Measurements from ENCODE around the gene KRTAP7-1.

The KRTAP7-1 gene, protein sequence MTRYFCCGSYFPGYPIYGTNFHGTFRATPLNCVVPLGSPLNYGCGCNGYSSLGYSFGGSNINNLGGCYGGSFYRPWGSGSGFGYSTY

GRCh38 chr21:30829659-30830058 lies at the start of gene KRTAP7-1:
Gene KRTAP7-1 (minus strand): TSS chr21:30829759. CDS start chr21:30829698, 61 bp downstream.
- FAIRE-seq (no peak), DNase-seq (ENCODE audit: insufficient read length, low spot score) (no peak)

GRCh38 chr21:30874526-30874925 lies 45.0 kb upstream of the KRTAP7-1 start:
- DNase-seq (ENCODE audit: insufficient read length, low spot score), result no peak
- FAIRE-seq, result no peak

- DNase-seq (ENCODE audit: insufficient read length, low spot score), result no peak
- FAIRE-seq, result no peak
Observed at GRCh38 chr21:30847627-30848500, 18.3 kb upstream of the KRTAP7-1 start.

- no peak for FAIRE-seq
- no peak for DNase-seq (ENCODE audit: insufficient read length, low spot score)
Observed at GRCh38 chr21:30842990-30843389, 13.4 kb upstream of the KRTAP7-1 start.

GRCh38 chr21:30839304-30839703 lies 9.7 kb upstream of the KRTAP7-1 start:
- DNase-seq (ENCODE audit: insufficient read length, low spot score), result no peak
- FAIRE-seq, result no peak

DNA sequence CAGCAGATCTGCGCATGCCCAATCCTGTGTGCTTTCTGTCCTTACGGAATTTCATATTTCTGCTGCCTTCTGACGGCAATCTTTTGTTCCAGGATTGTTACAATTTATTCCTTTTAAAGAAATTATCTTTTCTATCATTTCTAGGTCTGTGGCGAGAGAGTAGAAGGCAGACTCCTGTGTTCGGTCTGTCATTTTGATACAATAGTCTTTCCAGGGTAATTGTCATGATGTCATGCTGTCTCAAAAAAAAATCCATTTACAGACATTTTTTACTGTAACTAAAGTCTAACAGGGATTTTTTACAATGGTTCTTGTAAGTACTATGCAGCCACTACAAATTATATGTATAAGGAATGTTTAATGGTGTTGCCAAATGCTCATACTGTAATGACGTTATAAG lies 9.0 kb upstream of the KRTAP7-1 start:
- FAIRE-seq, result no peak

GRCh38 chr21:30831194-30831765 lies 1.7 kb upstream of the KRTAP7-1 start:
- DNase-seq (ENCODE audit: insufficient read length, low spot score) (no peak), FAIRE-seq (no peak)

More for the DNA sequence above, 9.0 kb upstream of the KRTAP7-1 start:
- no peak for DNase-seq (ENCODE audit: insufficient read length, low spot score)

DNA sequence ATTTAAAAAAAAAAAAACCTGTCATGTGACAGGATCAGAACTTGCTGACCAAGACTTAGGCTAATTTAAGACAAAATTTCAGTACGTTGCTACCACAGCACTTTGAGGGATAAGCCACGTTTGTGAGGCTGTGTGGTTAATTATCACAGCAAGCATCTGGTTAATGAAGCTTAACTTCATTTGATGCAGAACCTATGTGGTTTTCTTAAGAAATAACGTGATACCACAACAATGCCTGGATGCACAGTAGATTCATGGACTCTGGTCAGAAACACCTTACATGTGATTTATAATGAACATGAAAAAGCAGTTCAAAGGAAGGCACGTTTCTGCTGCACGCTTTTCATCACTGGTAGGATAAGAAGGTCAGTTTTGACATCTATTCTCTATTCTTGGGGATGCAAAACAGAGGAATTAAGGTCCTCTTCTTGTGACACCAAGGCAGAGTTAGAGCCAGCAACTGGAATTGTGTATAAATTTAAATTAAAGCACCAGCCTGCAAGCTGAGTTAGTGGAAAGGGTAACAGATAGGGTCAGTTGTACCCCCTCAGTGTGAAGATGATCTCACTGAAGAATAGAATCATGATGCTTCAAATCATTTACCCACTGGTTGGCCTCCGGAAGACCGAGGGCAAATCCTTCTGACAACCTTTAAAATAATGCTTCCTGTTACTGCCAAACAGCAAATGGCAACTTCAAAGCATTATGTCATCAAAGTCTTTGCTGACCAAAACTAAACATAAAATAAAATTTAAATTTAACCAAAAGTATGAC lies 10.5 kb downstream of the KRTAP7-1 start:
- no peak for FAIRE-seq

DNA sequence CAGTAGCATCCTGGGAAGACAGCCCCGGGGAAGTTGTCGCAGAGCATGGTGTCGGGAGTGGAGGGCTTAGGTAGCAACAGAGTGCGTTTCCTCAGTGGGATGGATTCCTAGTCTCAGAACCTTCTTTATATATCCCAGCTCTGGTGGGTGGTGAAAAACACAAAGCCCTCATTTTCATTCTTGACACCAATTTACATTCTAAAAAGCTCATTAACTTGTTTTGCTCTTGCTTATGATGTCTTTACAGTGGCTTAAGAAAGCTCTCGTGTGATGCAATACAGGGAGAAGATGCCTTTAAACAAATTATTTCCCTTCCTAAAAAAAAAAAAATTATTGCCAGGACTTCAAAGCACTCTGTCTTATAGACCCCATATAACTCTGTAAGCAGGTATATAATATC lies 16.4 kb downstream of the KRTAP7-1 start, which contains the start of gene KRTAP8-1:
Gene KRTAP8-1, minus strand, starts transcription at position 101 of the 400 bp plus-strand sequence. Its CDS starts 54 bp downstream, at position 47.
- DNase-seq (ENCODE audit: insufficient read length, low spot score) (no peak), FAIRE-seq (no peak)

More for the DNA sequence above, 10.5 kb downstream of the KRTAP7-1 start:
- DNase-seq (ENCODE audit: insufficient read length, low spot score), result no peak

DNA sequence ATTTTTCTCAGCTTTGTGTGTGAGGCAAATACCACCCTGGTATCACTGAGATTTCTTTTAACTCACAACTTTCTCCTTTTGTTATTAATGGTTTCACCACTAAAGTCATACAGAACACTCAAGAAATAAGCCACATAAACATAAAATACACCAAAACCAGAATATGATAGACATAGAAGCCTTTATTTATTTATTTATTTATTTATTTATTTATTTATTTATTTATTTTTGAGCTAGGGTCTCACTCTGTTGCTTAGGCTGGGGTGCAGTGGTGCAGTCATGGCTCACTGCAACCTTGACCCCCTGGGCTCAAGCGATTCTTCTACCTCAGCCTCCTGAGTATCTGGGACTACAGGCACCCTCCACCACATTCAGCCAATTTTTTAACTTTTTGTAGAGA lies 29.0 kb downstream of the KRTAP7-1 start:
- DNase-seq (ENCODE audit: insufficient read length, low spot score), result no peak
- no peak for FAIRE-seq

DNA sequence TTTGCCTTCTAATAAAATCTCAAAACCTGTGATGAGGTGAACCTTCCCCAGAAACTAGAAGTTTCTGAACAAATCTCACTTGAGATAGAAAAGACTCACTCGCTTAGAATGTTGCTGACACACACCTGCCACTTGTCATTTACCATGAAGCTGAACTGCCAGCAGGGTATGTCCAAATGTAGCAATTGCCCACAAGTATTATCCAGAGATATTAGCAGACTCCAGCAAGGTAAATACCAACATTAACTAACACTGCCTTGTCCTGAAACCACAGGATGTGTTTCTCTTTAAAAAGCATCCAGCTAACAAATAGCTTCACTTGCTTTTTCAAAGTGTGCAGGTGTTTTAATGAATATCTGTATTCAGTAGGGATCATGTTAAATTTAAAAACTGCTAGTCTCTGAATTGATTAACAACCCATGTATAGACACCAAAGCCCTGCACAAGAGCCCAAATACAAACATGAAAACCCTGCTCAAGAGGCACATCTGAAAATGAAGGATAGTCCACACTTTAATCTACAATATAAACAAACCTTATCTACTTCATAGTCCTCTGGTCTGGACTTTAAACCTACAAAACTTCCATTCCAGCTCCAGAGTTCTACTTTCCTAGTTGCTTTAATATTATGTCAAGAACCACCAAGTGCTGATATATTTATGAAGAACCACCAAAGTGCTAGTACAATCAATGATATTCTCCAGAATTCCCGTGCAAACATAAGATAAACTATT lies 35.8 kb downstream of the KRTAP7-1 start:
- no peak for DNase-seq (ENCODE audit: insufficient read length, low spot score)
- FAIRE-seq, result no peak

DNA sequence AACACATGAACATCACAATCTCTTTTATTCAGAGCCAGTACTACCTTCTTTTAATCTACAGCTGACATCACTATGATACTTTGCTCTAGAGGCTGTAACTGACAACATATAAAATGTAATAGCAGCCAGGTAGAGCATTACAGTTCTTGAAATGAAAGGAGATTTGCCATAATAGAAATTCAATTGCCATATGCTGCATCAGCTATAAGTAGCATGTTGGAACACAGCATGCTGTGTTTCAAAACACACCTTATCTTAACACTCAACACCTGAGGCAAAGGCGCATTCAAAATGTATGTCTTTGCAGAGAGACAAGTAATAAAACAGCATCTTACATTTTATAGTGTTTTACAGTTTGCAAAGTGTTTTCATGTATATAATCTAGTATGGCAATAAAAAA lies 50.3 kb downstream of the KRTAP7-1 start:
- DNase-seq (ENCODE audit: insufficient read length, low spot score), result no peak
- no peak for FAIRE-seq
